ENCODE results near the gene ACTN1.

DNA sequence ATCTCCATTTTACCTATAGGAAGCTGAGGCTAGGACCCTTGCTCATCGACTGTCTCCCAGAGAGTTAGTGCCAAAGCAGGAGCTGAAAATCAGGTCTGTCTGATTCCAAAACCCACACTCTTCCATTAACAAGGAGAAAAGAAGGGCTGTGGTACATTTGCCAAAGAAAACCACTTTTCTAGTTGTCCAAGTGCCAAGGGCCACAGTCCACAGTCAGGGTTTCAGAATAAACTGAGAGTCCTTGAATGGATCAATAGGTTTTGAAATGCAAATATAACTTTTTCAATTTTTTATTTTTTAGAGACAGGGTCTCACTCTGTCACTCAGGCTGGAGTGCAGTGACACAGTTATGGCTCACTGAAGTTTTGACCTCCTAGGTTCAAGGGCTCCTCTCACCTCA, 130.8 kb downstream of the ACTN1 start:
- TF ChIP-seq, protein P1, sequence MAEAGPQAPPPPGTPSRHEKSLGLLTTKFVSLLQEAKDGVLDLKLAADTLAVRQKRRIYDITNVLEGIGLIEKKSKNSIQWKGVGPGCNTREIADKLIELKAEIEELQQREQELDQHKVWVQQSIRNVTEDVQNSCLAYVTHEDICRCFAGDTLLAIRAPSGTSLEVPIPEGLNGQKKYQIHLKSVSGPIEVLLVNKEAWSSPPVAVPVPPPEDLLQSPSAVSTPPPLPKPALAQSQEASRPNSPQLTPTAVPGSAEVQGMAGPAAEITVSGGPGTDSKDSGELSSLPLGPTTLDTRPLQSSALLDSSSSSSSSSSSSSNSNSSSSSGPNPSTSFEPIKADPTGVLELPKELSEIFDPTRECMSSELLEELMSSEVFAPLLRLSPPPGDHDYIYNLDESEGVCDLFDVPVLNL (IDR thresholded peaks at IDR 0.05; ENCODE audit: low read depth, low read length) = no peak
- TF ChIP-seq EZH2 (IDR thresholded peaks at IDR 0.05; ENCODE audit: borderline replicate concordance, control insufficient read depth, low read depth, low read length) (no peak), SP1 (IDR thresholded peaks at IDR 0.05; ENCODE audit: low read depth, low read length) (no peak), NBN (IDR thresholded peaks at IDR 0.05) (no peak), POLR2A (IDR thresholded peaks at IDR 0.05; ENCODE audit: low read depth, low read length) (no peak), TARDBP (IDR thresholded peaks at IDR 0.05; ENCODE audit: borderline replicate concordance) (no peak)
- TF ChIP-seq, protein P2, sequence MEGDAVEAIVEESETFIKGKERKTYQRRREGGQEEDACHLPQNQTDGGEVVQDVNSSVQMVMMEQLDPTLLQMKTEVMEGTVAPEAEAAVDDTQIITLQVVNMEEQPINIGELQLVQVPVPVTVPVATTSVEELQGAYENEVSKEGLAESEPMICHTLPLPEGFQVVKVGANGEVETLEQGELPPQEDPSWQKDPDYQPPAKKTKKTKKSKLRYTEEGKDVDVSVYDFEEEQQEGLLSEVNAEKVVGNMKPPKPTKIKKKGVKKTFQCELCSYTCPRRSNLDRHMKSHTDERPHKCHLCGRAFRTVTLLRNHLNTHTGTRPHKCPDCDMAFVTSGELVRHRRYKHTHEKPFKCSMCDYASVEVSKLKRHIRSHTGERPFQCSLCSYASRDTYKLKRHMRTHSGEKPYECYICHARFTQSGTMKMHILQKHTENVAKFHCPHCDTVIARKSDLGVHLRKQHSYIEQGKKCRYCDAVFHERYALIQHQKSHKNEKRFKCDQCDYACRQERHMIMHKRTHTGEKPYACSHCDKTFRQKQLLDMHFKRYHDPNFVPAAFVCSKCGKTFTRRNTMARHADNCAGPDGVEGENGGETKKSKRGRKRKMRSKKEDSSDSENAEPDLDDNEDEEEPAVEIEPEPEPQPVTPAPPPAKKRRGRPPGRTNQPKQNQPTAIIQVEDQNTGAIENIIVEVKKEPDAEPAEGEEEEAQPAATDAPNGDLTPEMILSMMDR (IDR thresholded peaks at IDR 0.05 in 2 of 3, conservative IDR thresholded peaks at IDR 0.05 in 1 of 3; ENCODE audit: control insufficient read depth in 2 of 3, extremely low read depth in 1 of 3, insufficient read depth in 1 of 3, low read depth in 3 of 3, low read length in 3 of 3) = no peak
- TF ChIP-seq, protein P3, sequence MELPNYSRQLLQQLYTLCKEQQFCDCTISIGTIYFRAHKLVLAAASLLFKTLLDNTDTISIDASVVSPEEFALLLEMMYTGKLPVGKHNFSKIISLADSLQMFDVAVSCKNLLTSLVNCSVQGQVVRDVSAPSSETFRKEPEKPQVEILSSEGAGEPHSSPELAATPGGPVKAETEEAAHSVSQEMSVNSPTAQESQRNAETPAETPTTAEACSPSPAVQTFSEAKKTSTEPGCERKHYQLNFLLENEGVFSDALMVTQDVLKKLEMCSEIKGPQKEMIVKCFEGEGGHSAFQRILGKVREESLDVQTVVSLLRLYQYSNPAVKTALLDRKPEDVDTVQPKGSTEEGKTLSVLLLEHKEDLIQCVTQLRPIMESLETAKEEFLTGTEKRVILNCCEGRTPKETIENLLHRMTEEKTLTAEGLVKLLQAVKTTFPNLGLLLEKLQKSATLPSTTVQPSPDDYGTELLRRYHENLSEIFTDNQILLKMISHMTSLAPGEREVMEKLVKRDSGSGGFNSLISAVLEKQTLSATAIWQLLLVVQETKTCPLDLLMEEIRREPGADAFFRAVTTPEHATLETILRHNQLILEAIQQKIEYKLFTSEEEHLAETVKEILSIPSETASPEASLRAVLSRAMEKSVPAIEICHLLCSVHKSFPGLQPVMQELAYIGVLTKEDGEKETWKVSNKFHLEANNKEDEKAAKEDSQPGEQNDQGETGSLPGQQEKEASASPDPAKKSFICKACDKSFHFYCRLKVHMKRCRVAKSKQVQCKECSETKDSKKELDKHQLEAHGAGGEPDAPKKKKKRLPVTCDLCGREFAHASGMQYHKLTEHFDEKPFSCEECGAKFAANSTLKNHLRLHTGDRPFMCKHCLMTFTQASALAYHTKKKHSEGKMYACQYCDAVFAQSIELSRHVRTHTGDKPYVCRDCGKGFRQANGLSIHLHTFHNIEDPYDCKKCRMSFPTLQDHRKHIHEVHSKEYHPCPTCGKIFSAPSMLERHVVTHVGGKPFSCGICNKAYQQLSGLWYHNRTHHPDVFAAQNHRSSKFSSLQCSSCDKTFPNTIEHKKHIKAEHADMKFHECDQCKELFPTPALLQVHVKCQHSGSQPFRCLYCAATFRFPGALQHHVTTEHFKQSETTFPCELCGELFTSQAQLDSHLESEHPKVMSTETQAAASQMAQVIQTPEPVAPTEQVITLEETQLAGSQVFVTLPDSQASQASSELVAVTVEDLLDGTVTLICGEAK (IDR thresholded peaks at IDR 0.05; ENCODE audit: borderline replicate concordance) = no peak
- TF ChIP-seq, protein P4, sequence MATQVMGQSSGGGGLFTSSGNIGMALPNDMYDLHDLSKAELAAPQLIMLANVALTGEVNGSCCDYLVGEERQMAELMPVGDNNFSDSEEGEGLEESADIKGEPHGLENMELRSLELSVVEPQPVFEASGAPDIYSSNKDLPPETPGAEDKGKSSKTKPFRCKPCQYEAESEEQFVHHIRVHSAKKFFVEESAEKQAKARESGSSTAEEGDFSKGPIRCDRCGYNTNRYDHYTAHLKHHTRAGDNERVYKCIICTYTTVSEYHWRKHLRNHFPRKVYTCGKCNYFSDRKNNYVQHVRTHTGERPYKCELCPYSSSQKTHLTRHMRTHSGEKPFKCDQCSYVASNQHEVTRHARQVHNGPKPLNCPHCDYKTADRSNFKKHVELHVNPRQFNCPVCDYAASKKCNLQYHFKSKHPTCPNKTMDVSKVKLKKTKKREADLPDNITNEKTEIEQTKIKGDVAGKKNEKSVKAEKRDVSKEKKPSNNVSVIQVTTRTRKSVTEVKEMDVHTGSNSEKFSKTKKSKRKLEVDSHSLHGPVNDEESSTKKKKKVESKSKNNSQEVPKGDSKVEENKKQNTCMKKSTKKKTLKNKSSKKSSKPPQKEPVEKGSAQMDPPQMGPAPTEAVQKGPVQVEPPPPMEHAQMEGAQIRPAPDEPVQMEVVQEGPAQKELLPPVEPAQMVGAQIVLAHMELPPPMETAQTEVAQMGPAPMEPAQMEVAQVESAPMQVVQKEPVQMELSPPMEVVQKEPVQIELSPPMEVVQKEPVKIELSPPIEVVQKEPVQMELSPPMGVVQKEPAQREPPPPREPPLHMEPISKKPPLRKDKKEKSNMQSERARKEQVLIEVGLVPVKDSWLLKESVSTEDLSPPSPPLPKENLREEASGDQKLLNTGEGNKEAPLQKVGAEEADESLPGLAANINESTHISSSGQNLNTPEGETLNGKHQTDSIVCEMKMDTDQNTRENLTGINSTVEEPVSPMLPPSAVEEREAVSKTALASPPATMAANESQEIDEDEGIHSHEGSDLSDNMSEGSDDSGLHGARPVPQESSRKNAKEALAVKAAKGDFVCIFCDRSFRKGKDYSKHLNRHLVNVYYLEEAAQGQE (IDR thresholded peaks at IDR 0.05; ENCODE audit: low read depth, low read length) = no peak
- TF ChIP-seq, protein P5, sequence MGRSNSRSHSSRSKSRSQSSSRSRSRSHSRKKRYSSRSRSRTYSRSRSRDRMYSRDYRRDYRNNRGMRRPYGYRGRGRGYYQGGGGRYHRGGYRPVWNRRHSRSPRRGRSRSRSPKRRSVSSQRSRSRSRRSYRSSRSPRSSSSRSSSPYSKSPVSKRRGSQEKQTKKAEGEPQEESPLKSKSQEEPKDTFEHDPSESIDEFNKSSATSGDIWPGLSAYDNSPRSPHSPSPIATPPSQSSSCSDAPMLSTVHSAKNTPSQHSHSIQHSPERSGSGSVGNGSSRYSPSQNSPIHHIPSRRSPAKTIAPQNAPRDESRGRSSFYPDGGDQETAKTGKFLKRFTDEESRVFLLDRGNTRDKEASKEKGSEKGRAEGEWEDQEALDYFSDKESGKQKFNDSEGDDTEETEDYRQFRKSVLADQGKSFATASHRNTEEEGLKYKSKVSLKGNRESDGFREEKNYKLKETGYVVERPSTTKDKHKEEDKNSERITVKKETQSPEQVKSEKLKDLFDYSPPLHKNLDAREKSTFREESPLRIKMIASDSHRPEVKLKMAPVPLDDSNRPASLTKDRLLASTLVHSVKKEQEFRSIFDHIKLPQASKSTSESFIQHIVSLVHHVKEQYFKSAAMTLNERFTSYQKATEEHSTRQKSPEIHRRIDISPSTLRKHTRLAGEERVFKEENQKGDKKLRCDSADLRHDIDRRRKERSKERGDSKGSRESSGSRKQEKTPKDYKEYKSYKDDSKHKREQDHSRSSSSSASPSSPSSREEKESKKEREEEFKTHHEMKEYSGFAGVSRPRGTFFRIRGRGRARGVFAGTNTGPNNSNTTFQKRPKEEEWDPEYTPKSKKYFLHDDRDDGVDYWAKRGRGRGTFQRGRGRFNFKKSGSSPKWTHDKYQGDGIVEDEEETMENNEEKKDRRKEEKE (IDR thresholded peaks at IDR 0.05) = no peak

Measured in GM12878 (cell line).